NOMO-1 treated with dmso at 0.1 percent for 144 hours (cell line): ENCODE data around the gene IFNG.

Source experiments
- DNase-seq: peaks from one replicate; lab custom pipeline; 2025; ENCODE audit not compliant: unreplicated experiment; lab: John Stamatoyannopoulos, UW

Gene IFNG

GRCh38 chr12:68169213-68169889, 9.8 kb upstream of the IFNG start:
- DNase-seq, result no peak

GRCh38 chr12:68166317-68166831, 6.8 kb upstream of the IFNG start:
- no peak for DNase-seq

- no peak for DNase-seq
These were observed 4.1 kb upstream of the IFNG start for GRCh38 chr12:68163560-68164081.

GRCh38 chr12:68162374-68162773, 2.8 kb upstream of the IFNG start:
- DNase-seq, result no peak

GRCh38 chr12:68158432-68158831, 1.1 kb downstream of the IFNG start:
- no peak for DNase-seq

- no peak for DNase-seq
These were observed 2.2 kb downstream of the IFNG start for GRCh38 chr12:68157380-68157779.

- DNase-seq, result no peak
These were observed 2.9 kb downstream of the IFNG start for GRCh38 chr12:68156636-68157035.

- DNase-seq, result no peak
These were observed 4.8 kb downstream of the IFNG start for GRCh38 chr12:68154779-68155178.

- no peak for DNase-seq
These were observed 11.1 kb downstream of the IFNG start for GRCh38 chr12:68148261-68148951.

- DNase-seq, result no peak
These were observed 19.0 kb downstream of the IFNG start for GRCh38 chr12:68140556-68140955.

- no peak for DNase-seq
These were observed 19.6 kb downstream of the IFNG start for GRCh38 chr12:68139941-68140340.

GRCh38 chr12:68139001-68139400, 20.5 kb downstream of the IFNG start:
- no peak for DNase-seq

GRCh38 chr12:68138480-68138879, 21.1 kb downstream of the IFNG start:
- DNase-seq, result no peak

GRCh38 chr12:68137335-68137830, 22.2 kb downstream of the IFNG start:
- DNase-seq, result no peak

- no peak for DNase-seq
These were observed 24.0 kb downstream of the IFNG start for GRCh38 chr12:68135520-68135919.

GRCh38 chr12:68131867-68132414, 27.6 kb downstream of the IFNG start:
- DNase-seq, result no peak

GRCh38 chr12:68129979-68130378, 29.6 kb downstream of the IFNG start:
- DNase-seq, result no peak

GRCh38 chr12:68122236-68122920, 37.2 kb downstream of the IFNG start:
- no peak for DNase-seq

GRCh38 chr12:68121143-68121542, 38.4 kb downstream of the IFNG start:
- no peak for DNase-seq

GRCh38 chr12:68119724-68120211, 39.8 kb downstream of the IFNG start:
- no peak for DNase-seq

- no peak for DNase-seq
These were observed 40.3 kb downstream of the IFNG start for GRCh38 chr12:68119250-68119649.
